Gastrocnemius medialis (tissue), 4 donors: ENCODE measurements around the gene RYR1. TPM values are rescaled to one million over a fixed set of nuclear protein-coding genes. Genes with fewer than 3 reads are reported as not detected.

Experiments
- ATAC-seq, 2 donors: fragments of 150-250 bp; one replicate each; pipeline ENCODE4 v1.9.1; 2016
- DNase-seq, 2 donors: peaks; one replicate each; pipeline ENCODE4 v3.0.0-alpha.2; 2019
- H3K27ac ChIP-seq, 4 donors: fragments of 200-600 bp; sonication (generic); 1 replicate in 1 of 4; 2 replicates in 3 of 4; pipeline ENCODE4 v1.5.1; 2016 to 2018; ENCODE audit warnings: mild to moderate bottlenecking in 2 of 4, moderate library complexity in 1 of 4
- H3K27me3 ChIP-seq, 3 donors: fragments of 200-600 bp; sonication (generic) in 2 of 3; 1 replicate in 1 of 3; 2 replicates in 2 of 3; pipeline versions ENCODE4 v1.5.1 to v1.6.0; 2016 to 2019; ENCODE audit warnings: mild to moderate bottlenecking in 1 of 3, moderate library complexity in 1 of 3
- H3K36me3 ChIP-seq, 2 donors: fragments of 200-600 bp; sonication (generic) in 1 of 2; one replicate each; pipeline ENCODE4 v1.5.1; 2017 to 2018
- H3K4me1 ChIP-seq, 2 donors: fragments of 200-600 bp; sonication (generic) in 1 of 2; one replicate each; pipeline ENCODE4 v1.5.1; 2016 to 2017; ENCODE audit warnings: mild to moderate bottlenecking in 2 of 2
- H3K4me3 ChIP-seq, 4 donors: fragments of 200-600 bp; sonication (generic) in 3 of 4; 1 replicate in 1 of 4; 2 replicates in 3 of 4; pipeline ENCODE4 v1.5.1; 2016 to 2019; ENCODE audit warnings: mild to moderate bottlenecking in 2 of 4
- H3K9me3 ChIP-seq, 3 donors: fragments of 200-600 bp; sonication (generic) in 2 of 3; 1 replicate in 1 of 3; 2 replicates in 2 of 3; pipeline ENCODE4 v1.5.1; 2016 to 2019
- POLR2A ChIP-seq, 2 donors: fragments of 450-650 bp; IDR thresholded peaks; one replicate each; pipeline ENCODE4 v1.6.1; 2017; ENCODE audit warnings: antibody characterized with exemption in 2 of 2, mild to moderate bottlenecking in 2 of 2, moderate library complexity in 2 of 2
- in situ Hi-C, 4 donors: fragments of 200-750 bp; cut with MboI; loops; one replicate each; pipeline versions ENCODE4 v1.15.0 to v1.8.0; 2017; ENCODE audit warnings: low sequenced_read_pairs in 4 of 4
- intact Hi-C: fragments of 100-400 bp; cut with DNase I; formaldehyde crosslinking; loops from one replicate; pipeline ENCODE4 v1.15.1; 2023; ENCODE audit warnings: low total_unique reads
- total RNA-seq, 4 donors: library from RNA; depleted of rRNA; stranded (reverse); fragments of >200 nt; gene quantifications; one replicate each; pipeline versions ENCODE4 v1.1.0 to v1.2.3, GENCODE V29; 2016
- TF ChIP-seq, protein P1 (sequence below), 5 experiments: fragments of 450-650 bp in 3 of 5; fragments of 200-600 bp in 2 of 5; sonication (generic) in 2 of 5; IDR thresholded peaks in 4 of 5; conservative IDR thresholded peaks in 1 of 5; 1 replicate in 4 of 5; 2 replicates in 1 of 5; pipeline ENCODE4 v1.5.1; 2016 to 2019; ENCODE audit warnings: antibody characterized with exemption in 5 of 5, mild to moderate bottlenecking in 3 of 5, moderate library complexity in 3 of 5

Gene RYR1
- total RNA-seq, 4 donors from 2014 or later, result 607 to 831 (median 724) TPM

- H3K27ac ChIP-seq, result peak overlapping the region in 1 of 4 donors; percentile 34
- intact Hi-C loops (loop anchor here (5.0 kb wide), 1 partner anchor 38 kb away; no protein-coding TSS in a partner anchor), in situ Hi-C loops (no loop called here)
- H3K9me3 ChIP-seq, result no peaks in the 10 kb centered on the region
- peaks cover 0 to 76% of the 10 kb centered on the region in 2 donors for H3K36me3 ChIP-seq
- H3K27me3 ChIP-seq, result no peaks in the 10 kb centered on the region
- no peak overlapping the region for H3K4me3 ChIP-seq
- DNase-seq (no peak), ATAC-seq (no peak)
- TF ChIP-seq, protein P1, sequence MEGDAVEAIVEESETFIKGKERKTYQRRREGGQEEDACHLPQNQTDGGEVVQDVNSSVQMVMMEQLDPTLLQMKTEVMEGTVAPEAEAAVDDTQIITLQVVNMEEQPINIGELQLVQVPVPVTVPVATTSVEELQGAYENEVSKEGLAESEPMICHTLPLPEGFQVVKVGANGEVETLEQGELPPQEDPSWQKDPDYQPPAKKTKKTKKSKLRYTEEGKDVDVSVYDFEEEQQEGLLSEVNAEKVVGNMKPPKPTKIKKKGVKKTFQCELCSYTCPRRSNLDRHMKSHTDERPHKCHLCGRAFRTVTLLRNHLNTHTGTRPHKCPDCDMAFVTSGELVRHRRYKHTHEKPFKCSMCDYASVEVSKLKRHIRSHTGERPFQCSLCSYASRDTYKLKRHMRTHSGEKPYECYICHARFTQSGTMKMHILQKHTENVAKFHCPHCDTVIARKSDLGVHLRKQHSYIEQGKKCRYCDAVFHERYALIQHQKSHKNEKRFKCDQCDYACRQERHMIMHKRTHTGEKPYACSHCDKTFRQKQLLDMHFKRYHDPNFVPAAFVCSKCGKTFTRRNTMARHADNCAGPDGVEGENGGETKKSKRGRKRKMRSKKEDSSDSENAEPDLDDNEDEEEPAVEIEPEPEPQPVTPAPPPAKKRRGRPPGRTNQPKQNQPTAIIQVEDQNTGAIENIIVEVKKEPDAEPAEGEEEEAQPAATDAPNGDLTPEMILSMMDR (IDR thresholded peaks at IDR 0.05 in 4 of 5, conservative IDR thresholded peaks at IDR 0.05 in 1 of 5), result no peak
- no peak for TF ChIP-seq POLR2A (IDR thresholded peaks at IDR 0.05)
- H3K4me1 ChIP-seq, result no peaks in the 10 kb centered on the region
Observed at GRCh38 chr19:38528931-38529330, 95.4 kb downstream of the RYR1 start.

- H3K36me3 ChIP-seq, result peaks cover 0 to 85% of the 10 kb centered on the region in 2 donors
- H3K4me1 ChIP-seq, result no peaks in the 10 kb centered on the region
- intact Hi-C loops (loop anchor here (10.0 kb wide), 1 partner anchor 853 kb away; no protein-coding TSS in a partner anchor), in situ Hi-C loops (no loop called here)
- no peak for TF ChIP-seq POLR2A (IDR thresholded peaks at IDR 0.05)
- TF ChIP-seq, protein P1 (IDR thresholded peaks at IDR 0.05 in 4 of 5, conservative IDR thresholded peaks at IDR 0.05 in 1 of 5), result no peak
- ATAC-seq, result no peak
- DNase-seq, result no peak
- H3K27ac ChIP-seq, result peak overlapping the region in 1 of 4 donors; percentile 16
- no peaks in the 10 kb centered on the region for H3K27me3 ChIP-seq
- no peaks in the 10 kb centered on the region for H3K9me3 ChIP-seq
- H3K4me3 ChIP-seq, result no peak overlapping the region
Observed at GRCh38 chr19:38531515-38531914, 98.0 kb downstream of the RYR1 start.

- DNase-seq (no peak), ATAC-seq (no peak)
- intact Hi-C loops, result loop anchor here (10.0 kb wide), 1 partner anchor 852 kb away; no protein-coding TSS in a partner anchor
- no peaks in the 10 kb centered on the region for H3K9me3 ChIP-seq
- no peaks in the 10 kb centered on the region for H3K27me3 ChIP-seq
- TF ChIP-seq, protein P1 (IDR thresholded peaks at IDR 0.05 in 4 of 5, conservative IDR thresholded peaks at IDR 0.05 in 1 of 5), result no peak
- TF ChIP-seq POLR2A (IDR thresholded peaks at IDR 0.05), result no peak
- peaks cover 0 to 79% of the 10 kb centered on the region in 2 donors for H3K36me3 ChIP-seq
- H3K27ac ChIP-seq, result no peak overlapping the region
- H3K4me1 ChIP-seq, result no peaks in the 10 kb centered on the region
- in situ Hi-C loops, result no loop called here
- H3K4me3 ChIP-seq, result no peak overlapping the region
Observed at GRCh38 chr19:38532939-38533338, 99.4 kb downstream of the RYR1 start.

DNA sequence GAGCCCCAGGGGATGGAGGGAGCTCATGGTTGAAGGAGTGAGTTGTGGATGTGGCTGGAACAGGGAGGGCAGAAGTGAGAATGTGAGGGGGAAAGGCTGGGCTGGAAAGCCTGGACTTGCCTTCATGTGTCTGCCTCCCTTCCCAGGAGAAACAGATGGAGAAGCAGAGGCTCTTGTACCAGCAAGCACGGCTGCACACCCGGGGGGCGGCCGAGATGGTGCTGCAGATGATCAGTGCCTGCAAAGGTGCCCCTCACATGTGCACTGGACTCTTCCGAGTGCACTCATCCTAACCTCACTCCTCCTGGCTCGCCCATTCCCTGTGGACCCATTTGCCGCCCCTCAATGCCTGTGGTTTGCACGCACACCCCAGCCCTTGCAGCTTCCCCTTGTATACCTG, 101.1 kb downstream of the RYR1 start:
- H3K27me3 ChIP-seq, result no peaks in the 10 kb centered on the region
- ATAC-seq (no peak), DNase-seq (no peak)
- in situ Hi-C loops, result no loop called here
- no peak for TF ChIP-seq POLR2A (IDR thresholded peaks at IDR 0.05)
- TF ChIP-seq, protein P1 (IDR thresholded peaks at IDR 0.05 in 4 of 5, conservative IDR thresholded peaks at IDR 0.05 in 1 of 5), result no peak
- intact Hi-C loops, result loop anchor here (10.0 kb wide), 1 partner anchor 850 kb away; no protein-coding TSS in a partner anchor
- H3K4me1 ChIP-seq, result no peaks in the 10 kb centered on the region
- H3K36me3 ChIP-seq, result peaks cover 0 to 78% of the 10 kb centered on the region in 2 donors
- no peak overlapping the region for H3K27ac ChIP-seq
- H3K4me3 ChIP-seq, result no peak overlapping the region
- no peaks in the 10 kb centered on the region for H3K9me3 ChIP-seq

DNA sequence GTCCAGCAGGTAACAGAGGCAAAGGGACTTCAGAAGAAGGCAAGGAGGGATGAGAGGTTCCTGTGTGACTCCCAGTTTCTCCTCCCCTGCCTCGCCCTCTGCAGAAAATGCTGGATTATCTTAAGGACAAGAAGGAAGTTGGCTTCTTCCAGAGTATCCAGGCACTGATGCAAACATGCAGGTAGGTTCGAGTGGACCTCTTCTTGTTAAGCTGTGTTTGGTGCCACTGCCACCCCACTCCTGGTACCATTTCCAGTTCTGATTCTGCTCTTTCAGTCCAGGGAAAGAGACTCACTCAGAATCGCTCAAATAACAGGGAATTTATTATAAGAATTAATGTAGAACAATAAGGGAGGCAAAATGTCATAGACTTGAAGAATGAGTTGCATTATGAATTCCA, 101.7 kb downstream of the RYR1 start:
- no peak overlapping the region for H3K4me3 ChIP-seq
- peaks cover 0 to 78% of the 10 kb centered on the region in 2 donors for H3K36me3 ChIP-seq
- intact Hi-C loops, result loop anchor here (5.0 to 10.0 kb wide), 2 partner anchors 33 to 850 kb away; no protein-coding TSS in a partner anchor
- H3K9me3 ChIP-seq, result no peaks in the 10 kb centered on the region
- ATAC-seq (no peak), DNase-seq (no peak)
- no peaks in the 10 kb centered on the region for H3K4me1 ChIP-seq
- no peaks in the 10 kb centered on the region for H3K27me3 ChIP-seq
- TF ChIP-seq POLR2A (IDR thresholded peaks at IDR 0.05), result no peak
- TF ChIP-seq, protein P1 (IDR thresholded peaks at IDR 0.05 in 4 of 5, conservative IDR thresholded peaks at IDR 0.05 in 1 of 5), result no peak
- no peak overlapping the region for H3K27ac ChIP-seq
- in situ Hi-C loops, result no loop called here
